ENCODE data around the gene WDR11. TPM values are rescaled to one million over a fixed set of nuclear protein-coding genes. Genes with fewer than 3 reads are reported as not detected.
A peak's percentile ranks its signal among the peaks of the same experiment; 100 is the strongest.

WDR11 gene
- total and polyA plus RNA-seq, 4 donors = 24.1 to 109 (median 34.5) TPM

GRCh38 chr10:120929166-120929565 lies 78.0 kb downstream of the WDR11 start:
- 86 to 88% methylated on average over 7 of the region's 7 CpGs for WGBS, 2 donors
- Histone ChIP-seq H3K9ac (ENCODE audit: insufficient read depth in 1 of 2, low read length in 2 of 2) (peak overlapping the region in 1 of 2 donors; percentile 52), H3K27me3 (ENCODE audit: control insufficient read depth in 3 of 3, insufficient read depth in 3 of 3, low read length in 2 of 3) (no peaks in the 10 kb centered on the region), H3K27ac (ENCODE audit: low read depth in 1 of 2, low read length in 1 of 2) (no peak overlapping the region), H3K9me3 (ENCODE audit: control insufficient read depth in 4 of 4, insufficient read depth in 3 of 4, low read length in 3 of 4) (no peaks in the 10 kb centered on the region), H3K36me3 (ENCODE audit: control insufficient read depth in 4 of 4, insufficient read depth in 4 of 4, low read length in 4 of 4) (no peaks in the 10 kb centered on the region), H3K4me1 (ENCODE audit: control insufficient read depth in 5 of 5, insufficient read depth in 5 of 5, low read length in 5 of 5) (peaks cover 0 to 24% (median 0%) of the 10 kb centered on the region in 5 donors), H3K4me3 (no peak overlapping the region)
- DNase-seq = peak; percentile 81 to 96 (median 94)
- ATAC-seq (ENCODE audit: insufficient read depth, low FRiP score) = no peak
- TF ChIP-seq, protein P1, sequence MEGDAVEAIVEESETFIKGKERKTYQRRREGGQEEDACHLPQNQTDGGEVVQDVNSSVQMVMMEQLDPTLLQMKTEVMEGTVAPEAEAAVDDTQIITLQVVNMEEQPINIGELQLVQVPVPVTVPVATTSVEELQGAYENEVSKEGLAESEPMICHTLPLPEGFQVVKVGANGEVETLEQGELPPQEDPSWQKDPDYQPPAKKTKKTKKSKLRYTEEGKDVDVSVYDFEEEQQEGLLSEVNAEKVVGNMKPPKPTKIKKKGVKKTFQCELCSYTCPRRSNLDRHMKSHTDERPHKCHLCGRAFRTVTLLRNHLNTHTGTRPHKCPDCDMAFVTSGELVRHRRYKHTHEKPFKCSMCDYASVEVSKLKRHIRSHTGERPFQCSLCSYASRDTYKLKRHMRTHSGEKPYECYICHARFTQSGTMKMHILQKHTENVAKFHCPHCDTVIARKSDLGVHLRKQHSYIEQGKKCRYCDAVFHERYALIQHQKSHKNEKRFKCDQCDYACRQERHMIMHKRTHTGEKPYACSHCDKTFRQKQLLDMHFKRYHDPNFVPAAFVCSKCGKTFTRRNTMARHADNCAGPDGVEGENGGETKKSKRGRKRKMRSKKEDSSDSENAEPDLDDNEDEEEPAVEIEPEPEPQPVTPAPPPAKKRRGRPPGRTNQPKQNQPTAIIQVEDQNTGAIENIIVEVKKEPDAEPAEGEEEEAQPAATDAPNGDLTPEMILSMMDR (IDR thresholded peaks at IDR 0.05; ENCODE audit: control extremely low read depth, extremely low read depth) = no peak

- Histone ChIP-seq H3K27me3 (ENCODE audit: control insufficient read depth in 3 of 3, insufficient read depth in 3 of 3, low read length in 2 of 3) (no peaks in the 10 kb centered on the region), H3K36me3 (ENCODE audit: control insufficient read depth in 4 of 4, insufficient read depth in 4 of 4, low read length in 4 of 4) (no peaks in the 10 kb centered on the region), H3K4me1 (ENCODE audit: control insufficient read depth in 5 of 5, insufficient read depth in 5 of 5, low read length in 5 of 5) (peaks cover 0 to 24% (median 0%) of the 10 kb centered on the region in 5 donors), H3K9me3 (ENCODE audit: control insufficient read depth in 4 of 4, insufficient read depth in 3 of 4, low read length in 3 of 4) (no peaks in the 10 kb centered on the region), H3K27ac (ENCODE audit: low read depth in 1 of 2, low read length in 1 of 2) (no peak overlapping the region), H3K9ac (ENCODE audit: insufficient read depth in 1 of 2, low read length in 2 of 2) (no peak overlapping the region), H3K4me3 (no peak overlapping the region)
- ATAC-seq (ENCODE audit: insufficient read depth, low FRiP score) (no peak), DNase-seq (peak in 2 of 3 donors; percentile 64 to 75)
- 52 to 65% methylated on average over 3 of the region's 3 CpGs for WGBS, 2 donors
- TF ChIP-seq, protein P1 (IDR thresholded peaks at IDR 0.05; ENCODE audit: control extremely low read depth, extremely low read depth) = no peak
These were observed 80.3 kb downstream of the WDR11 start for GRCh38 chr10:120931423-120931822.

GRCh38 chr10:120931999-120932398 lies 80.8 kb downstream of the WDR11 start:
- DNase-seq (peak in 1 of 3 donors; percentile 48), ATAC-seq (ENCODE audit: insufficient read depth, low FRiP score) (no peak)
- Histone ChIP-seq H3K9ac (ENCODE audit: insufficient read depth in 1 of 2, low read length in 2 of 2) (no peak overlapping the region), H3K4me3 (no peak overlapping the region), H3K27me3 (ENCODE audit: control insufficient read depth in 3 of 3, insufficient read depth in 3 of 3, low read length in 2 of 3) (no peaks in the 10 kb centered on the region), H3K4me1 (ENCODE audit: control insufficient read depth in 5 of 5, insufficient read depth in 5 of 5, low read length in 5 of 5) (peaks cover 0 to 24% (median 0%) of the 10 kb centered on the region in 5 donors), H3K36me3 (ENCODE audit: control insufficient read depth in 4 of 4, insufficient read depth in 4 of 4, low read length in 4 of 4) (no peaks in the 10 kb centered on the region), H3K27ac (ENCODE audit: low read depth in 1 of 2, low read length in 1 of 2) (no peak overlapping the region), H3K9me3 (ENCODE audit: control insufficient read depth in 4 of 4, insufficient read depth in 3 of 4, low read length in 3 of 4) (no peaks in the 10 kb centered on the region)
- TF ChIP-seq, protein P1 (IDR thresholded peaks at IDR 0.05; ENCODE audit: control extremely low read depth, extremely low read depth) = no peak
- WGBS, 2 donors = 50 to 73% methylated on average over 4 of the region's 4 CpGs

- no peaks in the 10 kb centered on the region for H3K27me3 ChIP-seq (ENCODE audit: control insufficient read depth in 3 of 3, insufficient read depth in 3 of 3, low read length in 2 of 3)
These were observed 87.7 kb downstream of the WDR11 start for GRCh38 chr10:120938822-120939221.

More at GRCh38 chr10:120938822-120939221, 87.7 kb downstream of the WDR11 start:
- no peak overlapping the region for H3K4me3 ChIP-seq
- no peaks in the 10 kb centered on the region for H3K36me3 ChIP-seq (ENCODE audit: control insufficient read depth in 4 of 4, insufficient read depth in 4 of 4, low read length in 4 of 4)
- DNase-seq (no peak), ATAC-seq (ENCODE audit: insufficient read depth, low FRiP score) (no peak)
- H3K27ac ChIP-seq (ENCODE audit: low read depth in 1 of 2, low read length in 1 of 2) = no peak overlapping the region
- TF ChIP-seq, protein P1 (IDR thresholded peaks at IDR 0.05; ENCODE audit: control extremely low read depth, extremely low read depth) = no peak
- peaks cover 0 to 5% (median 0%) of the 10 kb centered on the region in 5 donors for H3K4me1 ChIP-seq (ENCODE audit: control insufficient read depth in 5 of 5, insufficient read depth in 5 of 5, low read length in 5 of 5)
- no peak overlapping the region for H3K9ac ChIP-seq (ENCODE audit: insufficient read depth in 1 of 2, low read length in 2 of 2)
- WGBS, 2 donors = 92 to 94% methylated on average over 5 of the region's 5 CpGs
- H3K9me3 ChIP-seq (ENCODE audit: control insufficient read depth in 4 of 4, insufficient read depth in 3 of 4, low read length in 3 of 4) = no peaks in the 10 kb centered on the region

Measured in lung (tissue), 12 donors.